ENCODE data around the gene SPTSSB.
A peak's percentile ranks its signal among the peaks of the same experiment; 100 is the strongest.

The SPTSSB gene

DNA sequence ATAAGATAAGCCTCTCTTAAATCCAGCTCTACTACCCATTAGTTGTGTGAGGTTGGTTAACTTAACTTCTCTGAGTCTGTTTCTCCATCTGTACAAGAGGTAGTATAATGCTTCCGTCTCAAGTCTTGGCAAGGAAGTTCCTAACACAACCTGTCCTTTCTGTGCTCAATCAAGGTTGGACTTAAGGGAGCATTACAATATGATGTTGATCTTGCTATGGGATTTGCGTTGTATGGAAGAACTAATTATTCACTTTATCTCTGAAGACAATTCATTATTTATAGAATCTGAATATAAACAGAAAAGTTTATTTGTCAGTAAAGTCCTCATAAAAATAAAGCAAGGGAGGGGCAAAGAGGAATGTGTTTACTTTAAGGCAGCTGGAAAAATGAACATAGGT, 18.9 kb upstream of the SPTSSB start:
- no peak for DNase-seq (ENCODE audit: low read depth)

DNA sequence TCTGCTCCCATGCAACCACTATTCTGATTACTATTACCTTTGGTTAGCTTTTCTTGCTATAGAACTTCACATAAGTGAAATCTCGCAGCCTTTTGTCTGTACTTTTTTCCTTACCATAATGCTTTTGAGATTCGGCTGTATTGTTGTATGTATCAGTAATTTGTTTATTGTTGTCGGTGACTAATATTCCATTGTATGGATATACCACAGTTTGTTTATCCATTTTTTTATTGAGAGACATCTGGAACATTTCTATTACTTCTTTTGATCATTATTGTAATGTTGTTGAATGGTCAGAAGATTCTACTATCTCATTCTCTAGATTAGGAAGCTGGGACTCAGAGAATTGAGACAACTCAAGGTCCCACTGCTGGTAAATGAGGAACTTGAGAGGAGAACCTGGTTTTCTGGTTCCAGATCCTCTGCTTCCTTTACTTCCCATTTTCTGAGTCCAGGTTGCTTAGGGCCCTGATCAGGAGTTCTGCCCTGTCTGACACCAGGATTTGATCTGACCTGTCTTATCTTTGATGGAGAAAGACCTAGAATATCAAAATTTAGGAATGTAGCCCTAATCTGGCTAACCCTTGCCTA, 18.2 kb upstream of the SPTSSB start:
- DNase-seq (ENCODE audit: low read depth) = no peak

- DNase-seq (ENCODE audit: low read depth) = no peak
Measured at GRCh38 chr3:161388855-161389254, 17.5 kb upstream of the SPTSSB start.

GRCh38 chr3:161386991-161387770, 15.9 kb upstream of the SPTSSB start:
- DNase-seq (ENCODE audit: low read depth) = no peak

DNA sequence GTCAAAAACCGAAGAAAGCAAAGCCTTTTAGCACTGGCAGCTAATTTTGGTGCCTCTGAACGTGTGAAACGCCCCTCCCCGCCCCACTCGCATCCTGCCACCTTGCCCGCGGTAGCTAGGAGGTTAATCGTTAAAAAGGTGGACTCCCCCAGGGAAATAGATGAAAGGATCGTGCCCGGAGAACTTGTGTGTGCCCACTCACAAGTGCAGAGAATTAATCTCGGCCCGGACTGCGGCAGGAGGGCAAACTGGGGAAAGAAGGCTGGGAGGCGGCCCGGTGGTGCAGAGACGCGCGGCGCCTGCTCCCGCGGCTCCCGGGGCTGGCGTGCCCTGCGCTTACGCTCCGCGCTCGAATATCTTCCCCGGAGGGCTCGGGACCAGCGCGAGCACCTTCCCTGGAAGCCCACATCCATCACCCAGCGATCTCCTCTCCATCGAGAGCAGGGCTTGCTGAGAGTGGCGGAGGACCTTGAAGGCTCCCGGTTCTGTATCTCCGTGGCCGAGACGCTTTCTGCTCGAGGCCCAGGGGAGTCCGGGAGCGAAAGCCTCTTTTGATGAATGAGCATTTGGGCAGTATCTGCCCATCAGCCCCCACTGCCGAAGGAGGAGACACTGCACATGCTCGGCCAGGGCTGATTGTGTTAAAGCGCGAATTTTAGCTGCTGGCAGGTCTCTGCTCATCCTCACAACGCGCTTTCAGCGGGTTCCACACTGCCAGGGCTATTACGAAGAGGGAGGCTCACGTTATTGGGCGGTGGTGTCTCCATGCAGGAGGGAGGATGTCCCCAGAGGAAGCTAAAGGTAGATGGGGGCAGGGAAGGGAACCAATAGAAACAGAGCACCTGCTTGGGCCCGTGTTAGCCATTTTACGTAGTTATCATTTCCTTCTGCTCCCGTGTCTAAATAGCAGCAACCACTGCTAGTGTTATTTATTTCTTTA, 1.3 kb upstream of the SPTSSB start:
- DNase-seq (ENCODE audit: low read depth) = no peak

DNA sequence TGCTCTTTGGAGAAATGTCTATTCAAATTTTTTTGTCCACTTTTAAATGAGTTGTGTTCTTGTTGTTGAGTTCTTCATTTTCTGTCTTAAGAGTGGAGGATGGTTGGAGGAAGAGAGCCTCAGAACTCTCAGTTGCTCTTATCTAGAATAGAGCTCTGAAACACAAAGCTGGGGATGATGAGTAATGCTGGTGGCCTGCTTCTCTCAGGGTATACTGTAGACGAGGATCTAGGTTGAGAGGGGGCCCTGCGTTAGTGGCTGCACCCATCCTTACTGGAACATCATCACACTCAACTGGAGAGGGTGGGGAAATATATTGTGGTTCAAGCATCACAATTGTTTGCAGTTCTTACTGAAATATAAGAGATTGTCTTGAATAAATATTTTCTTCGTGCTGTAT, 1.8 kb downstream of the SPTSSB start:
- DNase-seq (ENCODE audit: low read depth) = no peak

DNA sequence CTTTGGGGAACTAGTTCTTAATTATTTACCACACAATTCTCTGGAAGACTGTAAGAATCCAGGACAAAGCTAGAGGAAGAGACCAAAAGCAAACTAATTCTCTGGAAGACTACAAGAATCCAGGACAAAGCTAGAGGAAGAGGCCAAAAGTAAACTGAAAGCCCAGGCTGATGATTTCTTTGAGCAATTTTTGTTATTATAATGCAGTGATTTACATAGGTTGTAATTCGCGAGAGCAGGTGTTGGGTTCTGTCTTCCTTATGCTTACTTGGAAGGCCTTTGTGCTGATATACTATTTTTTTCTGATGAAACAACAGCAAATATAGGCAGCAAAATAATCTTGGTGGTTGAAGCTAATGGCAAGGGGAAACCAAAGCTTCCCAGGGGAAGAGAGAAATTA, 5.2 kb downstream of the SPTSSB start:
- DNase-seq (ENCODE audit: low read depth) = no peak

DNA sequence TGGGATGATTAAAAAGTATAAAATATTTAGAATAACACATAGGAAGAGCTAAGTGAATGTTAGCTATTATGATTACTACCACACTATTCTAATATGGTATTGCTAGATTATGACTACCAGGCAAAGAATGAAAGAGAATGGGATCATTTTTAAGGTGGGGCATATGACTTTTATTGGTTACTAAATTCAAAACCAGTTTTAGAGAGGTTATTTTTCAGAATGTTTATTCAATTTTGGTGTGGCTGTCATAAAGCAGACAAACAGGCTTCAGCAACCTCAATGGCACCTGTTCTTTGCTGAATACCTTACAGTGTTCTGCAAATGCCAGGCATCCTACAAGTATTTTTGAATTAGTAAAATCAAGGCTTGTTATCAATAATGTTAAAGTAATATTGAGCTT, 12.8 kb downstream of the SPTSSB start:
- DNase-seq (ENCODE audit: low read depth) = no peak

GRCh38 chr3:161356287-161356686, 15.0 kb downstream of the SPTSSB start:
- DNase-seq (ENCODE audit: low read depth) = no peak

DNA sequence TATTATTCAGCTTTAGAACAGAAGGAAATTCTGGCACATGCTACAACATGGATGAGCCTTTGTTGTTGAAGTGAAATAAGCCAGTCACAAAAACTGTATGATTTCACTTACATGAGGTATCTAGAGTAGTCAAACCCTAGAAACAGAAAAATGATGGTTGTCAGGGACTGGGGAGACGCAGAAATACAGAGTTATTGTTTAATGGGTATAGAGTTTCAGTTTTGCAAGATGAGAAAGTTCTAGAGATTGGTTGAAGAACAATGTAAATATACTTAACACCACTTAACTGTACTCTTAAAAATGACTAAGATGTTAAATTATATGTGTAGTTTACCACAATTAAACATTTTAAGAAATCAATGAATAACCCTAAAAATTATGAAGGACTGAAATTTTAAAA, 15.8 kb downstream of the SPTSSB start:
- DNase-seq (ENCODE audit: low read depth) = no peak

DNA sequence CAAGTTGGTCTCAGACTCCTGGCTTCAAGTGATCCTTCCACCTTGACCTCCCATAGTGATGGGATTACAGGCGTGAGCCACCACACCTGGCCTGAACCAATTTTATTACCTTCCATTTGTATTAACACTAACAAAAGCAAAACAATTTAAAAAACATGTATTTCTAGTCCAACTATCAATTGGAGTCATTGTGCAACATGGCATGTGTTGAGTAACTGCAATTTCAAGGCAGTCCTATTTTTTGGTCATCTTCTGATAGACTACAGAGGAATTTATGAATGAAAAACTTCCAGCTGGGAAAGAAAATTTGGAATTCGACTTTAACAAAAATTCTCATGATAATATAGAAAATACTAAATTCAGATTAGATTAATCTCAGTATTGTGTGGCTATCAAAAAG, 16.8 kb downstream of the SPTSSB start:
- no peak for DNase-seq (ENCODE audit: low read depth)

- no peak for DNase-seq (ENCODE audit: low read depth)
Measured at GRCh38 chr3:161351330-161351729, 20.0 kb downstream of the SPTSSB start.

DNA sequence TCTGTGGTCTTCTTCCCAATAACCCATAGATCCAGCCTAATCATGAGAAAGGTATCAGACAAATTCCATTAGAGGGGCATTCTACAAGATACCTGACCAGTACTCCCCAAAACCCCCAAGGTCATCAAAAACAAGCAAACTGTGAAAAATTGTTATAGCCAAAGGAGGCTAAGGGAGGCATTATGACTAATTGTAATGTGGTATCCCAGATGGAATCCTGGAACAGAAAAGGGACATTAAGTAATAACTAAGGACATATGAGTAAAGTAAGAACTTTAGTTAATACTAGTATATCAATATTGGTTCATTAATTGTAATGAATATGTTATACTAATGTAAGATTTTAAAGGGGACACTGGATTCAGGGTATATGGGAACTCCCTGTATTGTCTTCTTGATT, 20.4 kb downstream of the SPTSSB start:
- DNase-seq (ENCODE audit: low read depth) = no peak

DNA sequence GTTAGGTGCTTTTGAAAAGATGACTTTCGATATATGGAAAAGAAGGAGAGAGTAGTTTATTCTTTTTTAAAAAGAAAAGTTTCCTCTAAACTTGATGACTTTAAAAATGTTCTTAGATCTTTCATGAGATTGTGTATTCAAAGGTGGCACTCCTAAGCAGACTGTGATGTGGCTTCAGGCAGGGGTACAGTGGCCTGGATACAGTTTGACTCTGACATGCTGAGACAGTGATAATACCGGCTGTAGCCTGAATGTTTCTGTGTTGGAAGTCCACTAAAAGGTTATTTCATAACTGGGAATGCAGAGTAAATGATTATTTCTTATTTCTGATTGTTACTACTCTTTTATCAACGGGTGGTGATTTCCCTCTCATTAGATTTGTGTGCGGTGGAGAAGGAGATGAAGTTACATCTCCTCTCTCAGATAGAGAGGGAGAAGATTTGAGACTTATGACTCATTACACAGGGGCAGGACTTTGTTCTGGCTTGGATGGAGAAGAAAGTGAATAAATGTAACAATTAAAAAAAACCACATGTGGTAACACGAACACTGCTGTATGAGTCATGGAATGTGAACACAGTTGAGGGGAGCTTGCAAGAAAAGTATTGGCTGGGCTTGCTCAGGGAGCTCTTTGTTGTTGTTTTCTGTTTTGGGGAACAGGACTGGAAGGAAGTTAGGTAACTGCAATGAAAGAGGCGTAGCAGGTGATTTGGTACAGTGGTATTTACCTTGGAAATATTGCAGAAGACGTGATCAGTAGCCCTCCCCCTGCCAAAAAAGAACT, 21.6 kb downstream of the SPTSSB start:
- peak; percentile 85 for DNase-seq (ENCODE audit: low read depth)

DNA sequence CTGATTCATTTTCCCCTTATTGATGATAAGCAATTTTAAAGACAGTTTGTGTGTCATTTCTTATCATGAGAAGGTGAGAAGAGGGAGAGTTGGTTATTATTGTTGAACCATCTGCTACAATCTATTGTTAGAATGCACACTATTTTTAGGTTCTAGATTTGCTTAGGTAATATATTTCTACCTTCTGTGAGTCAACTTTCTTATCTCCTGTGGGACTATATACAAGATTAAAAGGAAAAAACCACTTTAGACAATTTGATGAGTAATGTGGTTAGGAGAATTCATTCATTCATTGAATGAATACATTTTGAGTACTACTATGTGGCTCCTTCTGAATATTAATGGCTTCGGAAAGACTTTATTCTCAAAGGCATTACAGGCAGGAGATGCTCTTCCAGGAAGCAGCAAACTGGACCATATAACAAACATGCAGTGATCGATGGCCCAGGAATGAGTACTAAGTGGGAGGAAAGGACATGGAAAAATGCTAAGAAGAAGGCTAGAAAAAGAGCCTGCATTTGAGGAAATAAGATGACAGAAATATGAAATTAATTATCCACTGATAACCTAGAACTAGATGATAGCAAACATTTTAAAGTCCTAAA, 22.4 kb downstream of the SPTSSB start:
- DNase-seq (ENCODE audit: low read depth) = no peak

- DNase-seq (ENCODE audit: low read depth) = no peak
Measured at GRCh38 chr3:161347726-161348125, 23.6 kb downstream of the SPTSSB start.

DNA sequence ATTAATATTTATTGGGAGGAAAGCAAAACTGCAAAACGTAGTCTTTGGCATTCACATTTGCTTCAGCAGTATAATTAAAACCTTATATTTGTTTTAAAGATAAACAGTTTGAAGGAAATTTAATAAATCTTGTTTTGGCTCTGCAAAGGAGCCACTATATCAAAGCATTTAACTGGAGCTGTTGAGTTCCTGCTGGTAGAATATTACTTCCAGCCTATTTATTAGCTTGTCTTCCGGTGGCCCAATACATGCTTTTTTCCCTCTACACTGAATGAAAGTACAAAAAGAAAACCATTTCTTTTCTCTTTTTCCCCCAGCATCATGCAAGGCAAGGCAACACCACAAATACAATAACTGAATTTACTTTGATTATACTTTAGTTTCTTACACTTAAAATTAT, 26.3 kb downstream of the SPTSSB start:
- no peak for DNase-seq (ENCODE audit: low read depth)

DNA sequence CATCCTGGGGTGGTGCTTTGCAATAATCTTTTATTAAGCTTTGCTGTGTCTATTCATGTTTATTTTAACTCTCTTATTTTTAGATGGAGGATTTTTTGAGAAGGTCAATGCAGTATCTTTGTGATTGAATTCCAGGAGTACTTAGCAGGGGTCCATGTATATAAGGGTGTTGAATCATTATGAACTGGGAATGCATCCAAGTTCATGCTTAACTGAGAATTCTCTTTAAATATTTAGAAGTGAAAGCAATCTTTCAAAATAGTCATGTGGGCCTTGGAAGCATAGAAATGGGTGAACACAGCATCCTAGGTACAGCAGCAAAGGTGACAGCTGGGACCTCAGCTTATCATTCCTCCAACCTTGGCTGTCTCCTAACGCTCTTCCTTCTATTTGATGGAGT, 27.3 kb downstream of the SPTSSB start:
- DNase-seq (ENCODE audit: low read depth) = no peak

GRCh38 chr3:161343540-161343939, 27.8 kb downstream of the SPTSSB start:
- no peak for DNase-seq (ENCODE audit: low read depth)

- DNase-seq (ENCODE audit: low read depth) = no peak
Measured at GRCh38 chr3:161342629-161343028, 28.7 kb downstream of the SPTSSB start.
